ENCODE data around the gene HS3ST5.
A peak's percentile ranks its signal among the peaks of the same experiment; 100 is the strongest.

Gene HS3ST5

DNA sequence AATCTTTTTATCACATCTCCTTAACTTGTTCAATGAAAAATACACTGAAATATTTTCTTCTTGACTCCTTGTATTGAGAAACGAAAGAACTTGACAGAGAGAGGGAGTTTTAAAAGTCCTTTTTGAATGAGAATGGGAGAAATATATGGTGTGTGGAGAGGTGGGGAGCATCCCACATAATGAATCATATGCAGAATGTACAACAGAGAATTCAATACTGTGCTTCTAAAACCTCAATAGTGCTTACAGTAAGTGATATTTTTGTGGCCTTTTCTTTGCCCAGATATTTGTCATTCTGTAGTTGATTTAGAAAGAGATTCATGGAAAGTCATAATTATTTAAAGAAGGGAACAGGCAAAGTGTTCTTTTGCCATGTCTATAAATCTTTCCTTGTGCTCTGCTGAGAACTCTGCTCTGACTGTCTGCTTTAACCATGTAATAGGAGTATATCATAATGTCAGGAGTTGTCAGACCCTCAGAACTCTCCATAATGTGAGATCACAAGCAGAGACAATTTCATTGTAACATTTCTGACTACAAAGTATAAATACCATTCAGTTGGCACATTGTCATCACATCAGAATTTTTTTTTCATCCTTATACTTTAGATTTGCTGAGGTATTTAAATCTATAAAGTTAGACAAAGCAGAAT lies 32.8 kb upstream of the HS3ST5 start:
- TF ChIP-seq CTCF (conservative IDR thresholded peaks at IDR 0.05; ENCODE audit: control insufficient read depth, insufficient read depth, low read depth, low read length): no peak
- DNase-seq (ENCODE audit: low read depth): no peak
- no peak overlapping the region for H3K4me3 ChIP-seq (ENCODE audit: control insufficient read depth, low read depth, low read length)

- TF ChIP-seq CTCF (conservative IDR thresholded peaks at IDR 0.05; ENCODE audit: control insufficient read depth, insufficient read depth, low read depth, low read length): no peak
- DNase-seq (ENCODE audit: low read depth): no peak
- H3K4me3 ChIP-seq (ENCODE audit: control insufficient read depth, low read depth, low read length): no peak overlapping the region
These were observed 24.6 kb upstream of the HS3ST5 start for GRCh38 chr6:114367315-114367961.

- TF ChIP-seq CTCF (conservative IDR thresholded peaks at IDR 0.05; ENCODE audit: control insufficient read depth, insufficient read depth, low read depth, low read length): no peak
- no peak for DNase-seq (ENCODE audit: low read depth)
- no peak overlapping the region for H3K4me3 ChIP-seq (ENCODE audit: control insufficient read depth, low read depth, low read length)
These were observed 24.1 kb upstream of the HS3ST5 start for GRCh38 chr6:114366899-114367298.

GRCh38 chr6:114364301-114364700 lies 21.5 kb upstream of the HS3ST5 start:
- DNase-seq (ENCODE audit: low read depth): peak; percentile 18
- H3K4me3 ChIP-seq (ENCODE audit: control insufficient read depth, low read depth, low read length): no peak overlapping the region
- TF ChIP-seq CTCF (conservative IDR thresholded peaks at IDR 0.05; ENCODE audit: control insufficient read depth, insufficient read depth, low read depth, low read length): no peak

- H3K4me3 ChIP-seq (ENCODE audit: control insufficient read depth, low read depth, low read length): no peak overlapping the region
- no peak for DNase-seq (ENCODE audit: low read depth)
- TF ChIP-seq CTCF (conservative IDR thresholded peaks at IDR 0.05; ENCODE audit: control insufficient read depth, insufficient read depth, low read depth, low read length): no peak
These were observed 20.1 kb upstream of the HS3ST5 start for GRCh38 chr6:114362957-114363356.

DNA sequence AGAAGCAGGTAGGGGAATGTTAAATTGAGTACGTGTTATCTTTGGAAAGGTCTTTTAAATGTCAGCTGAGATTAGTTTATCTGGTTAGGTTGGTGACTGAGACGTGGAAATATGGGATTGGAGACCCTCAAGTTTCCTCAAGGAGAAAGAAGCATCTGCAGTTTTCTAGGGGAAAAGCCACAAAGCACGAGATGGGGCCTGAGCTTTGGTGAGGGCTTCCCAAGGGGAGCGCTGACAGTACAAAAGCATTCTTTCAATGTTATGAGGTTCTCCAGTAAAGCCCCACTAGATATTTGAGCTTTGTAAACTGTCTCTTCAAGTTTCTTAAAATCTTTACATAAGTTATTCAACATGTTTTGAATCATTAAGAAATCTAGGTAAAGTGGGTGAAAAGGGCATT lies 19.6 kb upstream of the HS3ST5 start:
- no peak for DNase-seq (ENCODE audit: low read depth)
- no peak for TF ChIP-seq CTCF (conservative IDR thresholded peaks at IDR 0.05; ENCODE audit: control insufficient read depth, insufficient read depth, low read depth, low read length)
- no peak overlapping the region for H3K4me3 ChIP-seq (ENCODE audit: control insufficient read depth, low read depth, low read length)
